Parathyroid adenoma (tissue), 2 donors: Measurements from ENCODE around the gene MSI2.
A peak's percentile ranks its signal among the peaks of the same experiment; 100 is the strongest.

Experiments used
- H2AFZ ChIP-seq: fragments of 300-600 bp; sonication (generic); one replicate; pipeline ENCODE4 v1.7.0; 2017; ENCODE audit warnings: antibody characterized with exemption, mild to moderate bottlenecking
- H3K27ac ChIP-seq: fragments of 300-600 bp; sonication (generic); one replicate; pipeline ENCODE4 v1.7.0; 2017
- H3K27me3 ChIP-seq: fragments of 300-600 bp; sonication (generic); one replicate; pipeline ENCODE4 v1.7.0; 2017; ENCODE audit warnings: low read length; ENCODE audit not compliant: control insufficient read depth, insufficient read depth
- H3K36me3 ChIP-seq: fragments of 300-600 bp; sonication (generic); one replicate; pipeline ENCODE4 v1.7.0; 2017; ENCODE audit warnings: low read length; ENCODE audit not compliant: control insufficient read depth, insufficient read depth
- H3K4me1 ChIP-seq: fragments of 300-600 bp; sonication (generic); one replicate; pipeline ENCODE4 v1.7.0; 2017; ENCODE audit warnings: control low read depth
- H3K4me2 ChIP-seq: fragments of 300-600 bp; sonication (generic); one replicate; pipeline ENCODE4 v1.7.0; 2017; ENCODE audit warnings: low read length
- H3K4me3 ChIP-seq: fragments of 300-600 bp; sonication (generic); one replicate; pipeline ENCODE4 v1.7.0; 2017; ENCODE audit warnings: low read depth, low read length
- H3K79me2 ChIP-seq: fragments of 300-600 bp; sonication (generic); one replicate; pipeline ENCODE4 v1.7.0; 2017; ENCODE audit warnings: control low read depth
- H3K9ac ChIP-seq: fragments of 300-600 bp; sonication (generic); one replicate; pipeline ENCODE4 v1.7.0; 2017; ENCODE audit warnings: mild to moderate bottlenecking
- H3K9me3 ChIP-seq: fragments of 300-600 bp; sonication (generic); one replicate; pipeline ENCODE4 v1.7.0; 2017; ENCODE audit warnings: low read length; ENCODE audit not compliant: control insufficient read depth
- CTCF ChIP-seq: fragments of 300-600 bp; sonication (generic); IDR thresholded peaks from one replicate; pipeline ENCODE4 v1.7.0; 2017; ENCODE audit warnings: antibody characterized with exemption, mild to moderate bottlenecking
- donor health status: primary hyperparathyroidism.

MSI2 gene

GRCh38 chr17:57684711-57685498 is 428.6 kb downstream of the MSI2 start:
- H3K79me2 ChIP-seq = no peaks in the 10 kb centered on the region
- no peak for TF ChIP-seq CTCF
- H3K4me2 ChIP-seq = no peak overlapping the region
- no peak overlapping the region for H3K9ac ChIP-seq
- H3K4me3 ChIP-seq = no peak overlapping the region
- H3K36me3 ChIP-seq = no peaks in the 10 kb centered on the region
- no peaks in the 10 kb centered on the region for H3K9me3 ChIP-seq
- H3K27ac ChIP-seq = peak overlapping the region; percentile 21
- H2AFZ ChIP-seq = no peak overlapping the region
- peaks cover 6% of the 10 kb centered on the region for H3K4me1 ChIP-seq
- no peaks in the 10 kb centered on the region for H3K27me3 ChIP-seq

- no peaks in the 10 kb centered on the region for H3K79me2 ChIP-seq
- H3K9me3 ChIP-seq = no peaks in the 10 kb centered on the region
- TF ChIP-seq CTCF = no peak
- no peaks in the 10 kb centered on the region for H3K27me3 ChIP-seq
- no peak overlapping the region for H3K4me3 ChIP-seq
- H3K4me1 ChIP-seq = peaks cover 6% of the 10 kb centered on the region
- peak overlapping the region; percentile 21 for H3K27ac ChIP-seq
- H2AFZ ChIP-seq = no peak overlapping the region
- H3K9ac ChIP-seq = no peak overlapping the region
- no peaks in the 10 kb centered on the region for H3K36me3 ChIP-seq
- H3K4me2 ChIP-seq = no peak overlapping the region
These were observed 429.3 kb downstream of the MSI2 start for GRCh38 chr17:57685499-57686132.

- Histone ChIP-seq H3K9me3 (no peaks in the 10 kb centered on the region), H3K4me1 (peaks cover 6% of the 10 kb centered on the region), H3K9ac (no peak overlapping the region), H3K4me2 (no peak overlapping the region), H3K79me2 (no peaks in the 10 kb centered on the region), H3K27me3 (no peaks in the 10 kb centered on the region), H2AFZ (no peak overlapping the region), H3K4me3 (no peak overlapping the region), H3K27ac (no peak overlapping the region), H3K36me3 (no peaks in the 10 kb centered on the region)
- no peak for TF ChIP-seq CTCF
These were observed 431.3 kb downstream of the MSI2 start for GRCh38 chr17:57687642-57688041.

- Histone ChIP-seq H3K4me2 (no peak overlapping the region), H3K9me3 (no peaks in the 10 kb centered on the region), H3K79me2 (no peaks in the 10 kb centered on the region), H2AFZ (no peak overlapping the region), H3K36me3 (no peaks in the 10 kb centered on the region), H3K27ac (no peak overlapping the region), H3K9ac (no peak overlapping the region), H3K4me1 (peaks cover 6% of the 10 kb centered on the region), H3K4me3 (no peak overlapping the region), H3K27me3 (no peaks in the 10 kb centered on the region)
- no peak for TF ChIP-seq CTCF
These were observed 432.9 kb downstream of the MSI2 start for GRCh38 chr17:57689254-57689653.

- Histone ChIP-seq H3K27me3 (no peaks in the 10 kb centered on the region), H2AFZ (no peak overlapping the region), H3K4me1 (no peaks in the 10 kb centered on the region), H3K27ac (no peak overlapping the region), H3K4me2 (no peak overlapping the region), H3K36me3 (no peaks in the 10 kb centered on the region), H3K4me3 (no peak overlapping the region), H3K9me3 (no peaks in the 10 kb centered on the region), H3K79me2 (no peaks in the 10 kb centered on the region), H3K9ac (no peak overlapping the region)
- TF ChIP-seq CTCF = no peak
These were observed 435.6 kb downstream of the MSI2 start for GRCh38 chr17:57691939-57692338.
